ENCODE measurements around the gene PRR35.

The PRR35 gene

GRCh38 chr16:560204-560700 is at the start of gene PRR35:
Gene PRR35 (plus strand): TSS chr16:560394. CDS start chr16:563295, 2,901 bp downstream.
- no peak within 1 kb of the TSS for H2AFZ ChIP-seq (ENCODE audit: low read length)
- no peaks in the 10 kb centered on the region for H3K79me2 ChIP-seq (ENCODE audit: insufficient read depth, low read length)
- H3K4me3 ChIP-seq (ENCODE audit: low read depth, low read length, poor library complexity, severe bottlenecking): no peak within 1 kb of the TSS
- no peak within 1 kb of the TSS for H3K9ac ChIP-seq (ENCODE audit: low read length)
- no peaks in the 10 kb centered on the region for H3K4me1 ChIP-seq (ENCODE audit: insufficient read depth, low read length, severe bottlenecking)
- H3K9me3 ChIP-seq (ENCODE audit: low read length): no peaks in the 10 kb centered on the region
- H3K9me2 ChIP-seq (ENCODE audit: low read depth, low read length): no peaks in the 10 kb centered on the region
- H3K36me3 ChIP-seq (ENCODE audit: insufficient read depth, low read length): no peaks in the 10 kb centered on the region
- no peaks in the 10 kb centered on the region for H4K20me1 ChIP-seq (ENCODE audit: insufficient read depth, low read length)
- TF ChIP-seq EZH2 (IDR thresholded peaks at IDR 0.05; ENCODE audit: borderline replicate concordance, low read length) (no peak), CTCF (IDR thresholded peaks at IDR 0.05; ENCODE audit: low read length) (no peak)
- H3K4me2 ChIP-seq (ENCODE audit: low read length): no peak within 1 kb of the TSS
- no peak within 1 kb of the TSS for H3K27ac ChIP-seq (ENCODE audit: low read depth, low read length, poor library complexity, severe bottlenecking)
- no peaks in the 10 kb centered on the region for H3F3A ChIP-seq (ENCODE audit: insufficient read depth, low read length)
- no peaks in the 10 kb centered on the region; the same call in 1 of the 2 replicates for H3K27me3 ChIP-seq (ENCODE audit: insufficient read depth, low read length)

GRCh38 chr16:512802-513201 is 47.4 kb upstream of the PRR35 start:
- Histone ChIP-seq H3K36me3 (ENCODE audit: insufficient read depth, low read length) (no peaks in the 10 kb centered on the region), H3K9ac (ENCODE audit: low read length) (no peak overlapping the region), H3K27me3 (ENCODE audit: insufficient read depth, low read length) (no peaks in the 10 kb centered on the region), H3K79me2 (ENCODE audit: insufficient read depth, low read length) (no peaks in the 10 kb centered on the region), H3K27ac (ENCODE audit: low read depth, low read length, poor library complexity, severe bottlenecking) (no peak overlapping the region), H3K4me1 (ENCODE audit: insufficient read depth, low read length, severe bottlenecking) (no peaks in the 10 kb centered on the region), H3K4me2 (ENCODE audit: low read length) (no peak overlapping the region), H3F3A (ENCODE audit: insufficient read depth, low read length) (no peaks in the 10 kb centered on the region), H3K4me3 (ENCODE audit: low read depth, low read length, poor library complexity, severe bottlenecking) (no peak overlapping the region), H2AFZ (ENCODE audit: low read length) (no peak overlapping the region), H3K9me3 (ENCODE audit: low read length) (no peaks in the 10 kb centered on the region), H3K9me2 (ENCODE audit: low read depth, low read length) (no peaks in the 10 kb centered on the region), H4K20me1 (ENCODE audit: insufficient read depth, low read length) (no peaks in the 10 kb centered on the region)
- TF ChIP-seq EZH2 (IDR thresholded peaks at IDR 0.05; ENCODE audit: borderline replicate concordance, low read length): no peak

GRCh38 chr16:513950-514349 is 46.2 kb upstream of the PRR35 start:
- Histone ChIP-seq H3K79me2 (ENCODE audit: insufficient read depth, low read length) (no peaks in the 10 kb centered on the region), H3F3A (ENCODE audit: insufficient read depth, low read length) (no peaks in the 10 kb centered on the region), H4K20me1 (ENCODE audit: insufficient read depth, low read length) (no peaks in the 10 kb centered on the region), H3K4me3 (ENCODE audit: low read depth, low read length, poor library complexity, severe bottlenecking) (no peak overlapping the region), H3K36me3 (ENCODE audit: insufficient read depth, low read length) (no peaks in the 10 kb centered on the region), H3K27ac (ENCODE audit: low read depth, low read length, poor library complexity, severe bottlenecking) (no peak overlapping the region), H3K9me2 (ENCODE audit: low read depth, low read length) (no peaks in the 10 kb centered on the region), H3K4me1 (ENCODE audit: insufficient read depth, low read length, severe bottlenecking) (no peaks in the 10 kb centered on the region), H3K4me2 (ENCODE audit: low read length) (no peak overlapping the region), H2AFZ (ENCODE audit: low read length) (no peak overlapping the region), H3K9ac (ENCODE audit: low read length) (no peak overlapping the region), H3K9me3 (ENCODE audit: low read length) (no peaks in the 10 kb centered on the region), H3K27me3 (ENCODE audit: insufficient read depth, low read length) (no peaks in the 10 kb centered on the region)
- no peak for TF ChIP-seq EZH2 (IDR thresholded peaks at IDR 0.05; ENCODE audit: borderline replicate concordance, low read length)

- H3K4me1 ChIP-seq (ENCODE audit: insufficient read depth, low read length, severe bottlenecking): no peaks in the 10 kb centered on the region
- TF ChIP-seq EZH2 (IDR thresholded peaks at IDR 0.05; ENCODE audit: borderline replicate concordance, low read length): no peak
- TF ChIP-seq CTCF (IDR thresholded peaks at IDR 0.05; ENCODE audit: low read length): no peak
- H3K9me3 ChIP-seq (ENCODE audit: low read length): no peaks in the 10 kb centered on the region
- H3K9ac ChIP-seq (ENCODE audit: low read length): no peak overlapping the region
- no peaks in the 10 kb centered on the region for H3K27me3 ChIP-seq (ENCODE audit: insufficient read depth, low read length)
- H2AFZ ChIP-seq (ENCODE audit: low read length): no peak overlapping the region
- H3K4me2 ChIP-seq (ENCODE audit: low read length): no peak overlapping the region
- H3K9me2 ChIP-seq (ENCODE audit: low read depth, low read length): no peaks in the 10 kb centered on the region
- H3K4me3 ChIP-seq (ENCODE audit: low read depth, low read length, poor library complexity, severe bottlenecking): no peak overlapping the region
- no peak overlapping the region for H3K27ac ChIP-seq (ENCODE audit: low read depth, low read length, poor library complexity, severe bottlenecking)
- H3K36me3 ChIP-seq (ENCODE audit: insufficient read depth, low read length): no peaks in the 10 kb centered on the region
- H3F3A ChIP-seq (ENCODE audit: insufficient read depth, low read length): no peaks in the 10 kb centered on the region
- H4K20me1 ChIP-seq (ENCODE audit: insufficient read depth, low read length): no peaks in the 10 kb centered on the region
- H3K79me2 ChIP-seq (ENCODE audit: insufficient read depth, low read length): no peaks in the 10 kb centered on the region
Observed at GRCh38 chr16:515175-515938, 44.8 kb upstream of the PRR35 start.

All from OCI-LY1 (cell line).